ENCODE results near the gene FLNB.

The FLNB gene

DNA sequence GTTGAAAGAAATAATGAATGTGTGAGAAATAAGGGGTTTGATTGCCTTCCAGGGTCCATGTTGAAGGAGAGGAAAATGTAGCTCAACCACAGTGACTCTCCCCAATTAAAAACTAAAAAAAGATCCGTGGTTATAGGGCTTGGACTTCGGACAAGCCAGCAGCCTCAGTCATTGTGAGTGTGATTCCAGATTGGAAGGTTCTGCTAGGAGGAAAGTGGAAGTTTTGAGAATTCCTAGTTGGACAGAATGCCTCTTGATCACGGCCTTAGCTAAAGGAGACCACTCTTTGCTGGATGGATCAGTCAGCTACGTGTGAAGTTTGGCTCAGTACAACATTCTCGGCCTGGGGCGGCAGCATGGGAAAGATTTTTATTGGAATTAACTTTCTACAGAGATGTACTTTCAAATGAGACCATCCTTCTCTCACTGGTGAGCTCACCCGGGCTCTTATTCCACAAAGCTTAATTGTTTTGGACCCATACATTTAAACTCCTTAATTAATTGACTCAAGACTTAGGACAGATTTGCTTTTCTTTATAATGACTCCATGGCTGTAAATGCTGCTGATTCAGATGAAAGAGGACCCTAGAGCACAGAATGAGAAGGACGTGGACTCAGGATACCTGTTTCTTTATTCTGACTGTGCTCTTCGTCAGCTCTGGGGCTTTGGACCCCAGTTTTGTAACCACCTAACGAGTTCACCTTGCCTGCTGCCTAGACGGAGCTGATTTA lies 27.5 kb downstream of the FLNB start:
- Histone ChIP-seq H3K23ac (ENCODE audit: low read length in 2 of 2) (no peak overlapping the region), H2BK12ac (ENCODE audit: low read length in 2 of 2) (no peak overlapping the region), H3K14ac (ENCODE audit: low read length in 2 of 2) (no peak overlapping the region), H3K18ac (ENCODE audit: low read depth in 1 of 2, low read length in 2 of 2) (peak overlapping the region; percentile 9 to 57), H4K8ac (ENCODE audit: low read length) (no peak overlapping the region), H3K4me2 (ENCODE audit: low read length, poor library complexity, severe bottlenecking) (no peak overlapping the region), H2AK5ac (ENCODE audit: low read length, severe bottlenecking) (peak overlapping the region; percentile 22), H3K4me3 (ENCODE audit: insufficient read depth in 1 of 2, low read depth in 1 of 2, low read length in 2 of 2) (no peak overlapping the region), H2BK5ac (ENCODE audit: low read depth, low read length, poor library complexity, severe bottlenecking) (no peak overlapping the region), H3K9me3 (ENCODE audit: control insufficient read depth, low read length) (no peaks in the 10 kb centered on the region), H3K9ac (ENCODE audit: low read length) (peak overlapping the region; percentile 44), H3K27ac (ENCODE audit: low read length, poor library complexity, severe bottlenecking) (no peak overlapping the region), H3K36me3 (ENCODE audit: control insufficient read depth in 1 of 2, insufficient read depth in 2 of 2, low read depth in 1 of 2, low read length in 2 of 2) (peaks cover 0 to 4% of the 10 kb centered on the region in 2 experiments), H2BK120ac (ENCODE audit: low read depth, low read length) (no peak overlapping the region), H3K79me1 (replicated peaks; ENCODE audit: low read length, poor library complexity, severe bottlenecking) (peaks cover 18% of the 10 kb centered on the region), H2BK15ac (ENCODE audit: low read depth, poor library complexity, severe bottlenecking) (no peak overlapping the region), H3K4me1 (ENCODE audit: control insufficient read depth, insufficient read depth, low read depth, low read length) (peaks cover 28% of the 10 kb centered on the region), H4K91ac (ENCODE audit: low read length) (no peak overlapping the region), H2AFZ (ENCODE audit: low read depth, low read length) (no peak overlapping the region), H3K4ac (ENCODE audit: low read depth in 1 of 2, low read length in 2 of 2) (no peak overlapping the region), H3K27me3 (ENCODE audit: control insufficient read depth in 1 of 2, insufficient read depth in 1 of 2, low read length in 2 of 2) (no peaks in the 10 kb centered on the region)
- no peak for DNase-seq
- 90% methylated on average over 11 of the region's 11 CpGs for WGBS

DNA sequence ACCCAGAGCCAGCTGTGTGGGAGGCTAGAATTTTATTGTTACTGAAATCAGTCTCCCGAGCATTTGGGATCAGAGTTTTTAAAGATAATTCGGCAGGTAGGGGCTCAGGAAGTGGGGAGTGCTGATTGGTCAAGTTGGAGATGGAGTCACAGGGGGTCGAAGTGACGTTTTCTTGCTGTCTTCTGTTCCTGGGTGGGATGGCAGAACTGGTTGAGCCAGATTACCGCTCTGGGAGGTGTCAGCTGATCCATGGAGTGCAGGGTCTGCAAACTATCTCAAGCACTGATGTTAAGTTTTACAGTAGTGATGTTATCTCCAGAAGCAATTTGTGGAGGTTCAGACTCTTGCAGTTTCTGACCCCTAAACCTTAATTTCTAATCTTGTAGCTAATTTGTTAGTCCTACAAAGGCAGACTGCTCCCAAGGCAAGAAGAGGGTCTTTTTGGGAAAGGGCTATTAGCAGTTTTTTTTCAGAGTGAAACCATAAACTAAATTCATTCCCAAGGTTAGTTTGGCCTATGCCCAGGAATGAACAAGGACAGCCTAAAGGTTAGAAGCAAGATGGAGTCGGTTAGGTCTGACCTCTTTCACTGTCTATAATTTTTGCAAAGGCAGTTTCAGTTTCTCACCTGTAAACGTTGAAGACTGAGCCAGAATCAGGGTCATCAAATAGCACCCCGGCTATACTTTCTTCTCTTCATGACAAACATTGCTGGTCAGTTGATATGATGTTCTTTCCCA lies 28.2 kb downstream of the FLNB start:
- no peak overlapping the region for H2AFZ ChIP-seq (ENCODE audit: low read depth, low read length)
- WGBS = 72% methylated on average over 8 of the region's 8 CpGs
- H3K27ac ChIP-seq (ENCODE audit: low read length, poor library complexity, severe bottlenecking) = no peak overlapping the region
- H2AK5ac ChIP-seq (ENCODE audit: low read length, severe bottlenecking) = no peak overlapping the region
- H2BK12ac ChIP-seq (ENCODE audit: low read length in 2 of 2) = no peak overlapping the region
- no peak overlapping the region for H2BK15ac ChIP-seq (ENCODE audit: low read depth, poor library complexity, severe bottlenecking)
- peak overlapping the region; percentile 44 for H3K9ac ChIP-seq (ENCODE audit: low read length)
- H3K79me1 ChIP-seq (replicated peaks; ENCODE audit: low read length, poor library complexity, severe bottlenecking) = peaks cover 18% of the 10 kb centered on the region
- peaks cover 34% of the 10 kb centered on the region for H3K4me1 ChIP-seq (ENCODE audit: control insufficient read depth, insufficient read depth, low read depth, low read length)
- H3K9me3 ChIP-seq (ENCODE audit: control insufficient read depth, low read length) = no peaks in the 10 kb centered on the region
- H3K23ac ChIP-seq (ENCODE audit: low read length in 2 of 2) = no peak overlapping the region
- no peak overlapping the region for H4K91ac ChIP-seq (ENCODE audit: low read length)
- H3K4me2 ChIP-seq (ENCODE audit: low read length, poor library complexity, severe bottlenecking) = no peak overlapping the region
- H3K18ac ChIP-seq (ENCODE audit: low read depth in 1 of 2, low read length in 2 of 2) = peak overlapping the region in 1 of 2 experiments; percentile 5
- H3K36me3 ChIP-seq (ENCODE audit: control insufficient read depth in 1 of 2, insufficient read depth in 2 of 2, low read depth in 1 of 2, low read length in 2 of 2) = peaks cover 0 to 4% of the 10 kb centered on the region in 2 experiments
- H2BK120ac ChIP-seq (ENCODE audit: low read depth, low read length) = no peak overlapping the region
- no peak overlapping the region for H4K8ac ChIP-seq (ENCODE audit: low read length)
- no peaks in the 10 kb centered on the region for H3K27me3 ChIP-seq (ENCODE audit: control insufficient read depth in 1 of 2, insufficient read depth in 1 of 2, low read length in 2 of 2)
- no peak overlapping the region for H3K4me3 ChIP-seq (ENCODE audit: insufficient read depth in 1 of 2, low read depth in 1 of 2, low read length in 2 of 2)
- no peak overlapping the region for H3K4ac ChIP-seq (ENCODE audit: low read depth in 1 of 2, low read length in 2 of 2)
- DNase-seq = no peak
- no peak overlapping the region for H2BK5ac ChIP-seq (ENCODE audit: low read depth, low read length, poor library complexity, severe bottlenecking)
- H3K14ac ChIP-seq (ENCODE audit: low read length in 2 of 2) = no peak overlapping the region

DNA sequence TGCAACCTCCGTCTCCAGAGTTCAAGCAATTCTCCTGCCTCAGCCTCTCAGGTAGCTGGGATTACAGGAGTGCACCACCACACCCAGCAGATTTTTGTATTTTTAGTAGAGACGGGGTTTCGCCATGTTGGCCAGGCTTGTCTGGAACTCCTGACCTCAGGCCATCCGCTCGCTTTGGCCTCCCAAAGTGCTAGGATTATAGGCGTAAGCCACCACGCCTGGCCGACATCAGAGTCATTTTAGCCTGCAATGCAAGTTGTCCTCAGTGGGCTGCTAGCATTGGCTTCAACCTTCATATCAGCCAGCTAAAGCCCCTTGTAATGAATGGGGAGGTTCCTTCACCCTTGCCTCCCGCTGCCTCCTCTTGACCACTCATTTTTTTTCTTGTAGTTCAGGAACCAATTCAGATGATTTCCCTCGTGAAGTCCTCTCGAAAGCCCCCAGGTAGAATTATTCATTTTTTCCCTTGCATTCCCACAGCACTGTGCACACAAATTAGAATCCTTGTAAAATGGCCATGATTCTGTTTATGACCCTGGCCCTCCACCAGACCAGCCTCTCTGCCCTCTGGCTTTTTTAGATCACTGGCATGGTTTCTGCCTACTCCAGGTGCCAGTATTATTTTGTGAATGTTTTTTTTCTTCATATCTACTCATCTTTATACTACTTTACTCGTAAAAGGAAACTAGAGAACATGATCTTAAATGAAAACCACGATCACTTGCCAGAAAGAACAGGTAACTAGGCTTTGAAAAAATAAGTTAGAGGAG lies 29.1 kb downstream of the FLNB start:
- H3K27me3 ChIP-seq (ENCODE audit: control insufficient read depth in 1 of 2, insufficient read depth in 1 of 2, low read length in 2 of 2) = no peaks in the 10 kb centered on the region
- H3K9me3 ChIP-seq (ENCODE audit: control insufficient read depth, low read length) = no peaks in the 10 kb centered on the region
- no peak overlapping the region for H2BK15ac ChIP-seq (ENCODE audit: low read depth, poor library complexity, severe bottlenecking)
- H2BK12ac ChIP-seq (ENCODE audit: low read length in 2 of 2) = no peak overlapping the region
- peak overlapping the region; percentile 31 for H4K8ac ChIP-seq (ENCODE audit: low read length)
- H2BK5ac ChIP-seq (ENCODE audit: low read depth, low read length, poor library complexity, severe bottlenecking) = no peak overlapping the region
- peak overlapping the region; percentile 82 for H2AK5ac ChIP-seq (ENCODE audit: low read length, severe bottlenecking)
- peaks cover 15% of the 10 kb centered on the region for H3K79me1 ChIP-seq (replicated peaks; ENCODE audit: low read length, poor library complexity, severe bottlenecking)
- DNase-seq = no peak
- H3K23ac ChIP-seq (ENCODE audit: low read length in 2 of 2) = no peak overlapping the region
- H2AFZ ChIP-seq (ENCODE audit: low read depth, low read length) = no peak overlapping the region
- no peak overlapping the region for H3K4me3 ChIP-seq (ENCODE audit: insufficient read depth in 1 of 2, low read depth in 1 of 2, low read length in 2 of 2)
- peaks cover 0 to 4% of the 10 kb centered on the region in 2 experiments for H3K36me3 ChIP-seq (ENCODE audit: control insufficient read depth in 1 of 2, insufficient read depth in 2 of 2, low read depth in 1 of 2, low read length in 2 of 2)
- H3K27ac ChIP-seq (ENCODE audit: low read length, poor library complexity, severe bottlenecking) = no peak overlapping the region
- no peak overlapping the region for H3K9ac ChIP-seq (ENCODE audit: low read length)
- H2BK120ac ChIP-seq (ENCODE audit: low read depth, low read length) = no peak overlapping the region
- no peak overlapping the region for H3K14ac ChIP-seq (ENCODE audit: low read length in 2 of 2)
- WGBS = 96% methylated on average over 11 of the region's 13 CpGs
- no peak overlapping the region for H4K91ac ChIP-seq (ENCODE audit: low read length)
- H3K4ac ChIP-seq (ENCODE audit: low read depth in 1 of 2, low read length in 2 of 2) = no peak overlapping the region
- peak overlapping the region in 1 of 2 experiments; percentile 11 for H3K18ac ChIP-seq (ENCODE audit: low read depth in 1 of 2, low read length in 2 of 2)
- H3K4me1 ChIP-seq (ENCODE audit: control insufficient read depth, insufficient read depth, low read depth, low read length) = peaks cover 35% of the 10 kb centered on the region
- no peak overlapping the region for H3K4me2 ChIP-seq (ENCODE audit: low read length, poor library complexity, severe bottlenecking)

Measured in mesenchymal stem cell (in vitro differentiated cells and primary cell).